SK-N-SH (cell line): Measurements from ENCODE around the gene USP30. TPM values are rescaled to one million over a fixed set of nuclear protein-coding genes. Genes with fewer than 3 reads are reported as not detected.

Source experiments
- CTCF ChIA-PET: fragments of 300-600, 350-600 bp; formaldehyde crosslinking; extraction: SDS; loops from one replicate; lab custom pipeline; 2021; lab: Yijun Ruan, JAX
- POLR2A ChIA-PET: fragments of 350-600 bp; sonication (Branson Sonifier 250); formaldehyde crosslinking; extraction: SDS; loops from one replicate; lab custom pipeline; 2020; ENCODE audit warnings: antibody characterized with exemption, inconsistent platforms; lab: Yijun Ruan, JAX
- DNase-seq: peaks from one replicate; pipeline ENCODE4 v3.0.0; 2012
- H2AFZ ChIP-seq: fragments of 200-600 bp; sonication (generic); 2 replicates; pipeline ENCODE4 v1.8.1; 2016; ENCODE audit warnings: antibody characterized with exemption, mild to moderate bottlenecking, low read depth
- H3F3A ChIP-seq: fragments of 200-600 bp; sonication (generic); replicated peaks from 2 replicates; pipeline ENCODE3; 2016; ENCODE audit warnings: antibody characterized with exemption, mild to moderate bottlenecking; ENCODE audit not compliant: insufficient read depth
- H3K27ac ChIP-seq, 2 experiments: fragments of 200-500 bp in 1 of 2; fragments of 200-600 bp in 1 of 2; sonication (Bioruptor generic) in 1 of 2; sonication (generic), shearing (Covaris generic) in 1 of 2; 2 replicates each; pipeline versions ENCODE4 v1.5.1 to v1.6.1; 2014 to 2016; ENCODE audit warnings: low read depth in 2 of 2, inconsistent platforms in 1 of 2, low read length in 1 of 2, mild to moderate bottlenecking in 1 of 2, mixed read lengths in 1 of 2
- H3K27me3 ChIP-seq: fragments of 200-600 bp; sonication (generic), shearing (Covaris generic); 2 replicates; pipeline ENCODE4 v1.6.1; 2016; ENCODE audit warnings: mixed run types; ENCODE audit not compliant: insufficient read depth
- H3K36me3 ChIP-seq, 2 experiments: fragments of 200-500 bp in 1 of 2; fragments of 200-600 bp in 1 of 2; sonication (Bioruptor generic) in 1 of 2; sonication (generic) in 1 of 2; replicated peaks in 1 of 2; 2 replicates each; pipeline versions ENCODE3 to v1.5.1; 2014 to 2016; ENCODE audit warnings: low read length in 1 of 2, mild to moderate bottlenecking in 1 of 2; ENCODE audit not compliant: insufficient read depth in 2 of 2, control insufficient read depth in 1 of 2
- H3K4me1 ChIP-seq, 2 experiments: fragments of 200-500 bp in 1 of 2; fragments of 200-600 bp in 1 of 2; sonication (Bioruptor generic) in 1 of 2; sonication (generic), shearing (Covaris generic) in 1 of 2; 2 replicates each; pipeline versions ENCODE4 v1.5.1 to v1.6.1; 2014 to 2016; ENCODE audit warnings: low read depth in 1 of 2, low read length in 1 of 2, mixed run types in 1 of 2; ENCODE audit not compliant: insufficient read depth in 2 of 2, control insufficient read depth in 1 of 2
- H3K4me2 ChIP-seq: fragments of 200-600 bp; sonication (generic), shearing (Covaris generic); 2 replicates; pipeline ENCODE4 v1.6.1; 2017; ENCODE audit warnings: mixed run types
- H3K4me3 ChIP-seq, 2 experiments: fragments of 200-500 bp in 1 of 2; fragments of 200-600 bp in 1 of 2; sonication (Bioruptor generic) in 1 of 2; sonication (generic), shearing (Covaris generic) in 1 of 2; 2 replicates each; pipeline versions ENCODE4 v1.5.1 to v1.8.1; 2014 to 2016; ENCODE audit warnings: low read depth in 2 of 2, inconsistent platforms in 1 of 2, low read length in 1 of 2, mild to moderate bottlenecking in 1 of 2, mixed read lengths in 1 of 2, moderate library complexity in 1 of 2
- H3K79me2 ChIP-seq: fragments of 200-600 bp; sonication (generic); 2 replicates; pipeline ENCODE4 v1.8.1; 2017; ENCODE audit warnings: mild to moderate bottlenecking; ENCODE audit not compliant: insufficient read depth
- H3K9ac ChIP-seq: fragments of 200-600 bp; sonication (generic); 2 replicates; pipeline ENCODE4 v1.6.1; 2017; ENCODE audit warnings: mixed run types
- H3K9me2 ChIP-seq: fragments of 200-600 bp; sonication (generic); 2 replicates; pipeline ENCODE4 v1.6.1; 2017; ENCODE audit warnings: mixed run types
- H3K9me3 ChIP-seq: fragments of 200-600 bp; sonication (generic); 2 replicates; pipeline ENCODE4 v1.6.1; 2017; ENCODE audit warnings: mixed run types, mild to moderate bottlenecking, moderate library complexity
- H4K20me1 ChIP-seq: fragments of 200-600 bp; sonication (generic); 2 replicates; pipeline ENCODE4 v1.6.1; 2017; ENCODE audit warnings: mild to moderate bottlenecking, mixed run types; ENCODE audit not compliant: insufficient read depth
- CHD2 ChIP-seq: fragments of 150-350 bp; IDR thresholded peaks from 2 replicates; pipeline ENCODE4 v1.6.1; 2018; ENCODE audit warnings: low read length; ENCODE audit not compliant: partially characterized antibody
- CTCF ChIP-seq: fragments of 200-600 bp; sonication (generic); IDR thresholded peaks from 2 replicates; pipeline ENCODE4 v1.6.1; 2017; ENCODE audit warnings: antibody characterized with exemption, mild to moderate bottlenecking, moderate library complexity
- EP300 ChIP-seq, 2 experiments: IDR thresholded peaks; 2 replicates each; pipeline versions ENCODE4 v1.4.0 to v1.6.1; 2012; ENCODE audit warnings: borderline replicate concordance in 1 of 2, low read depth in 1 of 2, low read length in 1 of 2
- GATA2 ChIP-seq: sonication (generic); formaldehyde crosslinking; IDR thresholded peaks from 2 replicates; pipeline ENCODE4 v1.5.0; 2020; ENCODE audit warnings: mild to moderate bottlenecking, missing genetic modification reagents
- MEF2A ChIP-seq: IDR thresholded peaks from 2 replicates; pipeline ENCODE4 v1.4.0; 2012; ENCODE audit warnings: low read depth, borderline replicate concordance
- PBX3 ChIP-seq: IDR thresholded peaks from 2 replicates; pipeline ENCODE4; 2012
- SIN3A ChIP-seq: IDR thresholded peaks from 2 replicates; pipeline ENCODE4 v1.6.1; 2012; ENCODE audit warnings: low read depth, mild to moderate bottlenecking, low read length, moderate library complexity, borderline replicate concordance
- SMC3 ChIP-seq: IDR thresholded peaks from 2 replicates; pipeline ENCODE4 v1.6.1; 2012; ENCODE audit warnings: low read depth, low read length, improper control_type of control experiment
- TEAD4 ChIP-seq: IDR thresholded peaks from 2 replicates; pipeline ENCODE4 v1.4.0; 2012; ENCODE audit warnings: mild to moderate bottlenecking, borderline replicate concordance; ENCODE audit not compliant: insufficient read depth
- USF2 ChIP-seq: fragments of 150-350 bp; IDR thresholded peaks from 2 replicates; pipeline ENCODE4 v1.6.1; 2017; ENCODE audit warnings: antibody characterized with exemption, low read length, low read depth, borderline replicate concordance
- YY1 ChIP-seq: IDR thresholded peaks from 2 replicates; pipeline ENCODE4 v1.4.0; 2012; ENCODE audit warnings: low read depth, mild to moderate bottlenecking
- WGBS: methylation state at CpG from one replicate; pipeline ENCODE4 v1.1.6; 2017; ENCODE audit warnings: low lambda C conversion rate; 5-methylcytosine and 5-hydroxymethylcytosine counted together
- polyA plus RNA-seq, 3 experiments: library from polyadenylated mRNA; depleted of rRNA; stranded (reverse); fragments of >200 nt; gene quantifications; 2 replicates each; pipeline ENCODE4 v1.2.3, GENCODE V29; 2012

USP30 gene
- polyA plus RNA-seq, 1 of the 3 experiments (the other 2 are of a cell fraction), result 10.9 TPM

GRCh38 chr12:109082751-109083150 lies 30.4 kb downstream of the USP30 start:
- no peak overlapping the region for H2AFZ ChIP-seq
- H4K20me1 ChIP-seq, result no peaks in the 10 kb centered on the region
- no peaks in the 10 kb centered on the region for H3K79me2 ChIP-seq
- H3K4me2 ChIP-seq, result no peak overlapping the region
- no peak overlapping the region for H3K27ac ChIP-seq
- CTCF ChIA-PET, result interaction anchor here (1.4 to 4.3 kb wide), 2 partner anchors 11 kb away, joined by 3 to 20 read pairs; partner anchors contain the start of gene ALKBH2
- no peaks in the 10 kb centered on the region for H3K4me1 ChIP-seq
- H3K4me3 ChIP-seq, result no peak overlapping the region
- 87% methylated on average over 14 of the region's 14 CpGs for WGBS
- H3K9me2 ChIP-seq, result no peaks in the 10 kb centered on the region
- H3K36me3 ChIP-seq, result peaks cover 32 to 76% of the 10 kb centered on the region in 2 experiments
- TF ChIP-seq CTCF (no peak), CHD2 (no peak), MEF2A (no peak), SMC3 (no peak), TEAD4 (no peak), EP300 (IDR thresholded peaks at IDR 0.05; ENCODE audit: borderline replicate concordance in 1 of 2, low read depth in 1 of 2, low read length in 1 of 2) (no peak), SIN3A (no peak), GATA2 (CRISPR knock-in tag) (no peak), PBX3 (no peak), YY1 (no peak)
- TF ChIP-seq, all 33 proteins: peak for 0
- no peak for DNase-seq
- peaks cover 2% of the 10 kb centered on the region for H3F3A ChIP-seq
- POLR2A ChIA-PET, result no interaction called here
- no peak overlapping the region for H3K9ac ChIP-seq
- H3K27me3 ChIP-seq, result no peaks in the 10 kb centered on the region
- 0 out of 2 replicates have a peak, but pooled peaks cover 6% of the 10 kb centered on the region for H3K9me3 ChIP-seq

- Histone ChIP-seq H3K4me1 (no peaks in the 10 kb centered on the region), H3K4me3 (no peak overlapping the region), H3K27me3 (no peaks in the 10 kb centered on the region), H4K20me1 (no peaks in the 10 kb centered on the region), H3K4me2 (no peak overlapping the region), H2AFZ (no peak overlapping the region), H3K9ac (no peak overlapping the region), H3K9me3 (no peaks in the 10 kb centered on the region), H3F3A (peaks cover 4% of the 10 kb centered on the region), H3K79me2 (no peaks in the 10 kb centered on the region), H3K9me2 (no peaks in the 10 kb centered on the region), H3K36me3 (peaks cover 31 to 80% of the 10 kb centered on the region in 2 experiments), H3K27ac (no peak overlapping the region)
- CTCF ChIA-PET, result interaction anchor here (4.3 kb wide), 1 partner anchor 9 kb away, joined by 20 read pairs; the partner anchor contains the start of gene ALKBH2
- WGBS, result 92% methylated on average over 2 of the region's 2 CpGs
- TF ChIP-seq USF2, result no peak
- TF ChIP-seq SMC3, result no peak
- POLR2A ChIA-PET, result no interaction called here
- no peak for DNase-seq
Observed at GRCh38 chr12:109084425-109084824, 32.0 kb downstream of the USP30 start.
